Muscle layer of colon (tissue), 2 donors: ENCODE data around the gene MAP3K21.

ENCODE experiments used
- H3K27ac ChIP-seq: one replicate; pipeline ENCODE4 v1.7.0; 2013; ENCODE audit warnings: low read depth, mild to moderate bottlenecking, low read length, moderate library complexity
- H3K27me3 ChIP-seq, 2 donors: one replicate each; pipeline ENCODE4 v1.7.0; 2013; ENCODE audit warnings: low read length in 2 of 2, mild to moderate bottlenecking in 2 of 2; ENCODE audit not compliant: insufficient read depth in 2 of 2, control insufficient read depth in 1 of 2
- H3K36me3 ChIP-seq: one replicate; pipeline ENCODE4 v1.7.0; 2013; ENCODE audit warnings: mild to moderate bottlenecking, low read length; ENCODE audit not compliant: insufficient read depth
- H3K4me1 ChIP-seq: one replicate; pipeline ENCODE4 v1.7.0; 2013; ENCODE audit warnings: mild to moderate bottlenecking, low read length; ENCODE audit not compliant: insufficient read depth
- H3K4me3 ChIP-seq, 2 donors: one replicate each; pipeline ENCODE4 v1.7.0; 2013; ENCODE audit warnings: low read length in 2 of 2, low read depth in 1 of 2, mild to moderate bottlenecking in 1 of 2, moderate library complexity in 1 of 2
- H3K9ac ChIP-seq: one replicate; pipeline ENCODE4 v1.7.0; 2013; ENCODE audit warnings: low read length
- H3K9me3 ChIP-seq: one replicate; pipeline ENCODE4 v1.7.0; 2013; ENCODE audit warnings: mild to moderate bottlenecking, low read length
- donor health status: abdominal sarcoma.
- donor health status: Adenocarcinoma of cecum.

MAP3K21 gene

DNA sequence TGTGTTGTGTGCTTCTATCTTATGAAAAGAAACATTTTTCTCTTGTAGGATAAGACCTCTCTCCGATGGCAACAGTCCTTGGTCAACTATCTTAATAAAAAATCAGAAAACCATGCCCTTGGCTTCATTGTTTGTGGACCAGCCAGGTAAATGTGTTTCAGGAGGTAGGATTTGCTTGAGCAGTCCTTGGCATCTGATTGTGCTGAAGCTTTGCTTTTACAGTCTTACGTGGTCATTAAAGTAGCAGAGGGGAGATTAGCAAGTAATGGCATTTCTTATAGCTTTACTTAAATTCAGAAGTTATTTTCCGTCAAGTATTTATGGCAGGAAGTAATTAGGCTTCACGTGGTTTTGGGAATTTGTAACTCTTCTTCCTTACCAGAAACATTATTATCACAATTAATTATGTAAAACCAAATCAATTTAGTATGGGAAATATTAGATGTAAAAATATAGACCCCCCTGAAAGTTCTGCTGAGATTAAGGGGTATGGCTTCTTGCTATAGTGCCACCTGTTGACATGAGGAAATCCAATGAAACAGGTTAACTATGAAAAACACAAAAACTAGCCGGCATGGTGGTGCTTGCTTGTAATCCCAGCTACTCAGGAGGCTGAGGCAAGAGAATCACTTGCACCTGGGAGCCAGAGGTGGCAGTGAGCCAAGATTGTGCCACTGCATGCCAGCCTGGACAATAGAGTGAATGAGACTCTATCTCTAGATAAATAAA lies 49.0 kb downstream of the MAP3K21 start:
- Histone ChIP-seq H3K27me3 (no peaks in the 10 kb centered on the region), H3K4me3 (no peak overlapping the region), H3K9ac (no peak overlapping the region), H3K4me1 (no peaks in the 10 kb centered on the region), H3K36me3 (no peaks in the 10 kb centered on the region), H3K9me3 (no peaks in the 10 kb centered on the region), H3K27ac (no peak overlapping the region)

DNA sequence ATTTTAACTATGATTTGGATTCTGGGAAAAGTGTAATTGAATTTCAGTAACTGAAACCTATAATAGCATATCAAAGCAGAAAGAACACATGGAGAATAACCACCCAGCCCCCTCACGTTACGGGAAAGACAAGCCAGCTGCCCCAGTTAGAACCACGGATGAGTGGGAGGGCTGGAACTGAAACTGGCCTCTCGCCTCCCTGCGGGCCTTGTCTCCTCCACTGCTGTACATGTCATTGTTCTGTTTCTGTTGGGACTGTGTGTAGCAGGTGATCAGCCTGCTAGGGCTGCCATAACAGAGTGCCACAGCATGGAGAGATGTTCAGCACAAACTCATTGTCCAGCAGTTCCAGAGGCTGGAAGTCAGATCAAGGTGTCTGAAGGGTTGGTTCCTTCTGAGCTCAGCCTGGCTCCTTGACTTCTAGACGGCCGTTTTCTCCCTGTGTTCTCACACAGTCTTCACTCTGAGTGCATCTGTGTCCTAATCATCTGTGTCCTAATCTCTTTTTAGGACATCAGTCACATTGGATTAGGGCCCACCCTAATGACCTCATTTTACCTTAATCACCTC lies 52.4 kb downstream of the MAP3K21 start:
- Histone ChIP-seq H3K4me3 (no peak overlapping the region), H3K9ac (no peak overlapping the region), H3K27ac (no peak overlapping the region), H3K27me3 (no peaks in the 10 kb centered on the region), H3K4me1 (no peaks in the 10 kb centered on the region), H3K36me3 (no peaks in the 10 kb centered on the region), H3K9me3 (no peaks in the 10 kb centered on the region)

DNA sequence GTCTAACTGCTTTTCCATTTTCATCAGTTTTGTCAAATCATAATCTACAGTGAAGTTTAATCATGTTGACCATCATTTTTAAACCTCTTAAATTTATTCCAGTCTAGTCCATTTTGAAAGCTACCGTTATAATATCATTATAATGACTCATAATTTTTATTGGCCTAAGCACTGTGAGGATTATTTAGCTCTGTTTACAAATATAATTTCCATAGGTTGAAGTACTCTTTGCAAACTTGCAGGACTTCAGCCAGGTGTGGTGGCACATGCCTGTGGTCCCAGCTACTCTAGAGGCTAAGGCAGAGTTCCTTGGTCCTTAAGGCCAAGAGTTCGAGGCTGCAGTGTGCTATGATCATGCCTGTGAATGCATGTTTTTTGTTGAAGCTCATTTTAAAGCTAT lies 54.3 kb downstream of the MAP3K21 start:
- no peak overlapping the region for H3K4me3 ChIP-seq
- no peak overlapping the region for H3K9ac ChIP-seq
- H3K36me3 ChIP-seq, result no peaks in the 10 kb centered on the region
- H3K9me3 ChIP-seq, result no peaks in the 10 kb centered on the region
- H3K4me1 ChIP-seq, result no peaks in the 10 kb centered on the region
- H3K27ac ChIP-seq, result no peak overlapping the region
- H3K27me3 ChIP-seq, result no peaks in the 10 kb centered on the region

- H3K9ac ChIP-seq, result no peak overlapping the region
Observed at GRCh38 chr1:233383984-233384383, 56.5 kb downstream of the MAP3K21 start.

DNA sequence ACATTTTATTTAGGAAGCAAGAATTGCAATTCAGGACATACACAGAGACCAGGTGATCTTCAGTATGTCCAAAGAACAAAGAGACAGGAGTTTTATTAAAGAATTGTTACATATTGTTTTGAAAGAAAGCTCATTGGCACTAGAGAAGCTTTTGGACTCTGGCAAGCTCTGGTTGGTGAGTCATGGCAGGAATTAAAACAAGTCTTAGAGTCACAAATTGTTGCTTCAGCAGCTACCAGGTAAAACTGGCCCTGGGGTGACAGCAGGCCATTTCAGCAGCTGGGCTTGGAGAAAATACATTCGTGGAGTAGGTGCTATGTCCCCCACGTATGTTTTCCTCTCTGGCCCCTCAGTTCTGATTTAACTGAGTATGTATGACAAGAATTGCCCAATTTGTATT lies 58.8 kb downstream of the MAP3K21 start:
- Histone ChIP-seq H3K36me3 (no peaks in the 10 kb centered on the region), H3K27ac (no peak overlapping the region), H3K4me3 (no peak overlapping the region), H3K4me1 (no peaks in the 10 kb centered on the region), H3K9me3 (no peaks in the 10 kb centered on the region), H3K9ac (no peak overlapping the region), H3K27me3 (no peaks in the 10 kb centered on the region)

More at GRCh38 chr1:233383984-233384383, 56.5 kb downstream of the MAP3K21 start:
- H3K4me3 ChIP-seq, result no peak overlapping the region
- no peaks in the 10 kb centered on the region for H3K4me1 ChIP-seq
- H3K36me3 ChIP-seq, result no peaks in the 10 kb centered on the region
- no peaks in the 10 kb centered on the region for H3K27me3 ChIP-seq
- H3K27ac ChIP-seq, result no peak overlapping the region
- no peaks in the 10 kb centered on the region for H3K9me3 ChIP-seq

DNA sequence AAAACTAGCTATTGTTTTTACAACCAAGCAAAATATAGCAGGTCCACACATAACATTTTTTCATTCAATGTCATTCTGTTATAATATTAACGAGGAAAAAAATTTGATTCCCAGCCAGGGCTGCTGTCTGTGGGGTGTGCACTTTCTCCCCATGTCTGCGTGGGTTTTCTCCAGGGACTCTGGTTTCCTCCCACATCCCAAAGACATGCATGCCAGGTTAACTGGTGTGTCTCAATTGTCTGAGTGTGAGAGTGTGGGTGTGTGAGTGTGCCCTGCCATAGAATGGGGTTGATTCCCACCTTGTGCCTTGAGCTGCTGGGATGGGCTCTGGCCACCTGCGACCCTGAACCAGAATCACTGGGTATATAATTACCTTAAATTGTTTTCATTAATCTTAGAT lies 60.1 kb downstream of the MAP3K21 start:
- H3K9me3 ChIP-seq, result no peaks in the 10 kb centered on the region
- H3K4me1 ChIP-seq, result no peaks in the 10 kb centered on the region
- H3K4me3 ChIP-seq, result no peak overlapping the region
- H3K9ac ChIP-seq, result no peak overlapping the region
- H3K36me3 ChIP-seq, result no peaks in the 10 kb centered on the region
- H3K27ac ChIP-seq, result no peak overlapping the region
- H3K27me3 ChIP-seq, result no peaks in the 10 kb centered on the region

DNA sequence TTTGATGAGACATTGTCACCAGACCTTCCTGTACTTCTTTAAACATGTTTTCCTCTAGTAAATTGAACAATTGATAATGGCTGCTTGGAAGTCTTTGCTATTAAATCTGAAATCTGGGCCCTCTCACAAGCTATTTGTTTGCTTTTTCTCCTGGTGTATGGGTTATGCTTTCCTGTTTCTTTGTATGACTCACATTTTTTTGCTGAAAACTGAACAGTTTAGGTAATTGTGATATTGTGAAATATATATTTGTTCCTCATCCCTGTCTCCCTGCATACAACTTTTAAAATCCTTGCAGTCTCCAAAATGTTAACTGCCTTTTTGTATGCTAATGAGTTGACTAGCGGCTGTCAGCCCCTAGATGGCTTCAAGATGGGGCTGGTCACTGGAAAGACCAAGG lies 61.6 kb downstream of the MAP3K21 start:
- Histone ChIP-seq H3K36me3 (no peaks in the 10 kb centered on the region), H3K4me1 (no peaks in the 10 kb centered on the region), H3K27me3 (no peaks in the 10 kb centered on the region)

GRCh38 chr1:233389893-233390292 lies 62.4 kb downstream of the MAP3K21 start:
- no peak overlapping the region for H3K4me3 ChIP-seq
- H3K36me3 ChIP-seq, result no peaks in the 10 kb centered on the region
- H3K27me3 ChIP-seq, result no peaks in the 10 kb centered on the region
- no peaks in the 10 kb centered on the region for H3K9me3 ChIP-seq
- no peaks in the 10 kb centered on the region for H3K4me1 ChIP-seq
- H3K9ac ChIP-seq, result no peak overlapping the region
- no peak overlapping the region for H3K27ac ChIP-seq

More for the DNA sequence above, 61.6 kb downstream of the MAP3K21 start:
- Histone ChIP-seq H3K27ac (no peak overlapping the region), H3K4me3 (no peak overlapping the region), H3K9ac (no peak overlapping the region), H3K9me3 (no peaks in the 10 kb centered on the region)

DNA sequence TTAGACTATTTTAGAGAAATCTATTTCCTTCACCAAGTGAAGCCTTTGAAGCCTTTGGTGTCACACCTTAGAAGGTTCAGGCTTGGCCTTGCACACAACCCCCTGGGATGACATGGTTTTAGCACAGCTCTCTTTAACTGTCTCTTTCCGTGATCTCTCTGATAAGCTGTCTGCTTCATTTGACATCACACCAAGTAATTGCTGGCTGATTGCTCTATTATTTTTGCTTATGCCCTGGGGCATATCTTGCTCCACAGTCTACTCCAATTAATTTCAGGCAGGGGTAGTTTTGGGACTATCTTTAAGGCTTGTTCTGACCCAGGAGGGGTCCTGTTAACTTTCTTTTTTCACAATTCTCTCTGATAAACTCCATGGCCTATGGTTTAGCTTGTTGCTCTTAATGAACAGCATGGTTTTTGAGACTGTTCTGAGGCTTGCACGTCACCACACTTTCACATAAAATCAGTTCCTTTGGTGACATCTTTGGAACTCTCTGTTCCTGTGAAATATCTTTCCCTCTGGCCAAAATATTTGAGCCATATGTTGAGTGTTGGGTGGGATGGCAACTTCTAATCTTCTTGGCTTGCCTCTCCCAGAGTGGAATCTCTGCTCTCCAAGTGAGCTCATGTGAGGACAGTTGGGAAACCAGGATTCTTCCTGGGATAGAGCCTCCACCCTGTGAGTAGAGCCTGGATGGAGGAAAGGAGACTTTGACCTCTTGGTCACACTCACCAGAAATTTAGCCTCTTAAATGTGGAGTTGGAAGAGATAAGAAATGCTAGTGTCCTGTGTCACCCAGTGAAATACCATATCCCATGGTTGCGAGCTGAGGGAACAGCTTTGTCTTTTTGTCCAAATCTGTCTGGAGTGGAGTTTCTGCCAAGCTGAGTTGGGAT lies 63.6 kb downstream of the MAP3K21 start:
- Histone ChIP-seq H3K27ac (no peak overlapping the region), H3K4me3 (no peak overlapping the region), H3K4me1 (no peaks in the 10 kb centered on the region), H3K36me3 (no peaks in the 10 kb centered on the region), H3K27me3 (no peaks in the 10 kb centered on the region), H3K9ac (no peak overlapping the region), H3K9me3 (no peaks in the 10 kb centered on the region)

DNA sequence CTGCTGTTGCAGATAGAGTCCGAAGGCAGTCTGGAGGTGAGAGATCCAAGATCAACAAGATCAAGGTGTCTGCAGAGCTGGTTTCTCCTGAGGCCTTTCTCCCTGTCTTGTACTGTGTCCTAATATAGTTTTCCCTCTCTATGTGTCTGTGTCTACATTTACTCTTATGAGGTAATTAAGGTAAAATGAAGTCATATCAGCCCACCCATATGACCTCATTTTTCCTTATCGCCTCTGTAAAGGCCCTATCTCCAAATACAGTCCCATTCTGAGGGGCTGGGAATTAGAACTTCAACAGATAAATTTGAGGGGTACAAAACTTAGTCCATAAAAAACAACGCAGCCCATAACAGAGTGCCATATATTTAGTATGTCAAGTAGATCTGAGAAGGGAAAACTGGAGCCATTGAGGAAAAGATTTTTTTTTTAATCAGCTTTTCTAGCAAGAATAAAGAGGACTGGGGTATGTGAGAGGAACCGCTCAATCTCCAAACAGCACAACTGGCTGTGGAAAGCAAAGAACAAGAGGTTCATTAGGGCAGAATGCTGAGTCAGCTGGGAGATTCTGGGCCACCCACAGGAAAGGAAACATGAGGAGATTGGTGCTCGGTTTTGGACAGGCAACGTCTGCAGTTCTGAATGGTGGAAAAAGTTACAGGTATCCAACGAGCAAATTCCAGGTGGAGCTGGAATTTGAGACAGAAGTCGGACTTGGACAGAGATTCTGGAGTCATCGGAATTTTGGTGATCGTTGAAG lies 65.7 kb downstream of the MAP3K21 start:
- Histone ChIP-seq H3K4me3 (no peak overlapping the region), H3K9ac (no peak overlapping the region), H3K4me1 (no peaks in the 10 kb centered on the region), H3K9me3 (no peaks in the 10 kb centered on the region), H3K36me3 (no peaks in the 10 kb centered on the region), H3K27me3 (no peaks in the 10 kb centered on the region), H3K27ac (no peak overlapping the region)
